Effector memory CD4-positive, alpha-beta T cell (primary cell): ENCODE data around the gene PGAP2.
"Not testable (repeated sequence)": the region's sequence is repeated elsewhere in the genome, so short reads cannot be mapped to it uniquely, and the experiment has no call there.

Source experiments
- DNase-seq, 3 donors: peaks; one replicate each; pipeline ENCODE4 v3.0.0-alpha.2; 2020
- H3K27ac ChIP-seq: 2 replicates; pipeline ENCODE4 v1.7.0; 2013; ENCODE audit warnings: mild to moderate bottlenecking, low read length, moderate library complexity; ENCODE audit not compliant: insufficient read depth, poor library complexity, severe bottlenecking
- H3K27me3 ChIP-seq: replicated peaks from 2 replicates; pipeline ENCODE4 v1.7.0; 2013; ENCODE audit warnings: mild to moderate bottlenecking, low read length; ENCODE audit not compliant: insufficient read depth, control insufficient read depth, poor library complexity, severe bottlenecking
- H3K36me3 ChIP-seq: 2 replicates; pipeline ENCODE4 v1.7.0; 2013; ENCODE audit warnings: mild to moderate bottlenecking, low read length, moderate library complexity; ENCODE audit not compliant: control insufficient read depth, insufficient read depth
- H3K4me1 ChIP-seq: 2 replicates; pipeline ENCODE4 v1.7.0; 2013; ENCODE audit warnings: low read length, mild to moderate bottlenecking; ENCODE audit not compliant: control insufficient read depth, insufficient read depth, poor library complexity, severe bottlenecking
- H3K4me3 ChIP-seq: 2 replicates; pipeline ENCODE4 v1.7.0; 2013; ENCODE audit warnings: low read length, low read depth, mild to moderate bottlenecking; ENCODE audit not compliant: insufficient read depth, poor library complexity, severe bottlenecking
- H3K9me3 ChIP-seq: 2 replicates; pipeline ENCODE4 v1.7.0; 2013; ENCODE audit warnings: mild to moderate bottlenecking, low read length, moderate library complexity; ENCODE audit not compliant: control insufficient read depth
- total RNA-seq, 3 donors: gene quantifications; one replicate each; lab custom pipeline; 2026; lab: John Stamatoyannopoulos, UW

The PGAP2 gene
- total RNA-seq: 10.1 to 13.2 (median 12.4) reads per million in 3 donors

GRCh38 chr11:3807909-3808860 lies at the start of gene PGAP2:
Gene PGAP2 (plus strand): TSS chr11:3808560. CDS start chr11:3811260, 2,700 bp downstream.
- peaks cover 10% of the 10 kb centered on the region for H3K4me1 ChIP-seq
- H3K27ac ChIP-seq: peak within 1 kb of the TSS; percentile 65
- H3K27me3 ChIP-seq: no peaks in the 10 kb centered on the region
- peak; percentile 22 to 49 (median 39) for DNase-seq
- no peaks in the 10 kb centered on the region for H3K9me3 ChIP-seq
- H3K4me3 ChIP-seq: peak within 1 kb of the TSS; percentile 84
- H3K36me3 ChIP-seq: no peaks in the 10 kb centered on the region

GRCh38 chr11:3764266-3764665 lies 44.1 kb upstream of the PGAP2 start:
- Histone ChIP-seq H3K36me3 (peaks cover 95% of the 10 kb centered on the region), H3K4me3 (no peak overlapping the region), H3K27ac (no peak overlapping the region), H3K4me1 (no peaks in the 10 kb centered on the region), H3K27me3 (no peaks in the 10 kb centered on the region), H3K9me3 (no peaks in the 10 kb centered on the region)
- DNase-seq: no peak

- H3K27me3 ChIP-seq, H3K4me1 ChIP-seq, H3K4me3 ChIP-seq, DNase-seq, H3K9me3 ChIP-seq, H3K27ac ChIP-seq: not testable (repeated sequence)
- H3K36me3 ChIP-seq: peaks cover 91% of the 10 kb centered on the region
These were observed 41.5 kb upstream of the PGAP2 start for GRCh38 chr11:3766836-3767235.

GRCh38 chr11:3767536-3767935 lies 40.8 kb upstream of the PGAP2 start:
- Histone ChIP-seq H3K4me3 (no peak overlapping the region), H3K36me3 (peaks cover 86% of the 10 kb centered on the region), H3K4me1 (no peaks in the 10 kb centered on the region), H3K9me3 (no peaks in the 10 kb centered on the region), H3K27ac (no peak overlapping the region), H3K27me3 (no peaks in the 10 kb centered on the region)
- DNase-seq: no peak

- Histone ChIP-seq H3K4me3 (no peak overlapping the region), H3K36me3 (peaks cover 75% of the 10 kb centered on the region), H3K4me1 (no peaks in the 10 kb centered on the region), H3K9me3 (no peaks in the 10 kb centered on the region), H3K27ac (no peak overlapping the region), H3K27me3 (no peaks in the 10 kb centered on the region)
- DNase-seq: no peak
These were observed 35.2 kb upstream of the PGAP2 start for GRCh38 chr11:3773180-3773579.

GRCh38 chr11:3775736-3776406 lies 32.5 kb upstream of the PGAP2 start:
- no peak for DNase-seq
- Histone ChIP-seq H3K27ac (no peak overlapping the region), H3K36me3 (peaks cover 77% of the 10 kb centered on the region), H3K27me3 (no peaks in the 10 kb centered on the region), H3K4me1 (no peaks in the 10 kb centered on the region), H3K9me3 (no peaks in the 10 kb centered on the region), H3K4me3 (no peak overlapping the region)

- Histone ChIP-seq H3K4me3 (no peak overlapping the region), H3K27ac (no peak overlapping the region), H3K27me3 (no peaks in the 10 kb centered on the region), H3K9me3 (no peaks in the 10 kb centered on the region), H3K4me1 (peaks cover 12% of the 10 kb centered on the region), H3K36me3 (peaks cover 42% of the 10 kb centered on the region)
- DNase-seq: no peak
These were observed 26.9 kb upstream of the PGAP2 start for GRCh38 chr11:3781423-3781822.

GRCh38 chr11:3782963-3783362 lies 25.4 kb upstream of the PGAP2 start:
- no peaks in the 10 kb centered on the region for H3K9me3 ChIP-seq
- peaks cover 29% of the 10 kb centered on the region for H3K36me3 ChIP-seq
- DNase-seq: no peak
- no peaks in the 10 kb centered on the region for H3K27me3 ChIP-seq
- no peak overlapping the region for H3K27ac ChIP-seq
- H3K4me3 ChIP-seq: no peak overlapping the region
- peaks cover 17% of the 10 kb centered on the region for H3K4me1 ChIP-seq

- Histone ChIP-seq H3K4me3 (no peak overlapping the region), H3K9me3 (no peaks in the 10 kb centered on the region), H3K27ac (no peak overlapping the region), H3K27me3 (no peaks in the 10 kb centered on the region), H3K4me1 (peaks cover 17% of the 10 kb centered on the region), H3K36me3 (peaks cover 23% of the 10 kb centered on the region)
- DNase-seq: no peak
These were observed 24.7 kb upstream of the PGAP2 start for GRCh38 chr11:3783611-3784010.
